ENCODE results near the gene IPCEF1. TPM values are rescaled to one million over a fixed set of nuclear protein-coding genes. Genes with fewer than 3 reads are reported as not detected.

IPCEF1 gene
- total RNA-seq, 1 experiment from 2014 or later, result not detected

GRCh38 chr6:154113392-154113791 is 243.2 kb downstream of the IPCEF1 start:
- TF ChIP-seq CTCF (IDR thresholded peaks at IDR 0.05; ENCODE audit: unreplicated experiment), result no peak
- Mint-ChIP-seq H3K4me3 (ENCODE audit: unreplicated experiment) (no peak overlapping the region), H3K27ac (ENCODE audit: low read depth, unreplicated experiment) (no peak overlapping the region), H3K27me3 (ENCODE audit: insufficient read depth, unreplicated experiment) (no peaks in the 10 kb centered on the region), H3K4me1 (ENCODE audit: insufficient read depth, unreplicated experiment) (peaks cover 23% of the 10 kb centered on the region), H3K9me3 (ENCODE audit: unreplicated experiment) (no peaks in the 10 kb centered on the region), H3K36me3 (ENCODE audit: insufficient read depth, unreplicated experiment) (no peaks in the 10 kb centered on the region)
- ChIA-PET POLR2A (interaction anchor here (0.6 kb wide), 2 partner anchors 264 to 272 kb away, joined by 3 to 4 read pairs; no protein-coding TSS in a partner anchor), CTCF (interaction anchor here (0.8 to 1.3 kb wide), 2 partner anchors 15 to 41 kb away, joined by 3 read pairs; no protein-coding TSS in a partner anchor)
- intact Hi-C loops (cut with micrococcal nuclease), result no loop called here
- no TSS peak for BruUV-seq (replicated peaks)
- DNase-seq (ENCODE audit: unreplicated experiment), result no peak

- H3K36me3 Mint-ChIP-seq (ENCODE audit: insufficient read depth, unreplicated experiment), result no peaks in the 10 kb centered on the region
Measured at GRCh38 chr6:154112181-154112809, 244.3 kb downstream of the IPCEF1 start.

GRCh38 chr6:154111025-154111424 is 245.6 kb downstream of the IPCEF1 start:
- TF ChIP-seq CTCF (IDR thresholded peaks at IDR 0.05; ENCODE audit: unreplicated experiment), result no peak
- peak overlapping the region; percentile 27 for H3K27ac Mint-ChIP-seq (ENCODE audit: low read depth, unreplicated experiment)
- POLR2A ChIA-PET, result interaction anchor here (0.5 to 0.7 kb wide), 2 partner anchors 11 to 235 kb away, joined by 3 read pairs; no protein-coding TSS in a partner anchor

More at GRCh38 chr6:154112181-154112809, 244.3 kb downstream of the IPCEF1 start:
- Mint-ChIP-seq H3K27ac (ENCODE audit: low read depth, unreplicated experiment) (peak overlapping the region; percentile 81), H3K27me3 (ENCODE audit: insufficient read depth, unreplicated experiment) (no peaks in the 10 kb centered on the region), H3K4me1 (ENCODE audit: insufficient read depth, unreplicated experiment) (peaks cover 23% of the 10 kb centered on the region), H3K4me3 (ENCODE audit: unreplicated experiment) (peak overlapping the region; percentile 47), H3K9me3 (ENCODE audit: unreplicated experiment) (no peaks in the 10 kb centered on the region)
- ChIA-PET POLR2A (interaction anchor here (0.6 to 1.7 kb wide), 6 partner anchors 8 to 398 kb away, joined by 3 to 7 read pairs (median 4); partner anchors contain the start of gene CNKSR3), CTCF (interaction anchor here (0.6 to 1.3 kb wide), 2 partner anchors 16 to 22 kb away, joined by 3 read pairs; no protein-coding TSS in a partner anchor)
- DNase-seq (ENCODE audit: unreplicated experiment), result peak; percentile 85
- no peak for TF ChIP-seq CTCF (IDR thresholded peaks at IDR 0.05; ENCODE audit: unreplicated experiment)
- no TSS peak for BruUV-seq (replicated peaks)
- intact Hi-C loops (cut with micrococcal nuclease), result no loop called here

GRCh38 chr6:154106251-154106650 is 250.4 kb downstream of the IPCEF1 start:
- Mint-ChIP-seq H3K9me3 (ENCODE audit: unreplicated experiment) (no peaks in the 10 kb centered on the region), H3K27ac (ENCODE audit: low read depth, unreplicated experiment) (no peak overlapping the region), H3K4me3 (ENCODE audit: unreplicated experiment) (no peak overlapping the region), H3K27me3 (ENCODE audit: insufficient read depth, unreplicated experiment) (no peaks in the 10 kb centered on the region), H3K36me3 (ENCODE audit: insufficient read depth, unreplicated experiment) (no peaks in the 10 kb centered on the region), H3K4me1 (ENCODE audit: insufficient read depth, unreplicated experiment) (peaks cover 5% of the 10 kb centered on the region)
- BruUV-seq (replicated peaks), result no TSS peak
- DNase-seq (ENCODE audit: unreplicated experiment), result peak; percentile 55
- CTCF ChIA-PET, result interaction anchor here (0.7 kb wide), 1 partner anchor 19 kb away, joined by 5 read pairs; no protein-coding TSS in a partner anchor
- POLR2A ChIA-PET, result interaction anchor here (0.8 kb wide), 1 partner anchor 16 kb away, joined by 3 read pairs; no protein-coding TSS in a partner anchor
- intact Hi-C loops (cut with micrococcal nuclease), result no loop called here
- no peak for TF ChIP-seq CTCF (IDR thresholded peaks at IDR 0.05; ENCODE audit: unreplicated experiment)

More at GRCh38 chr6:154111025-154111424, 245.6 kb downstream of the IPCEF1 start:
- CTCF ChIA-PET, result no interaction called here
- Mint-ChIP-seq H3K9me3 (ENCODE audit: unreplicated experiment) (no peaks in the 10 kb centered on the region), H3K4me3 (ENCODE audit: unreplicated experiment) (no peak overlapping the region), H3K4me1 (ENCODE audit: insufficient read depth, unreplicated experiment) (peaks cover 21% of the 10 kb centered on the region), H3K27me3 (ENCODE audit: insufficient read depth, unreplicated experiment) (no peaks in the 10 kb centered on the region), H3K36me3 (ENCODE audit: insufficient read depth, unreplicated experiment) (no peaks in the 10 kb centered on the region)
- intact Hi-C loops (cut with micrococcal nuclease), result no loop called here
- no TSS peak for BruUV-seq (replicated peaks)
- DNase-seq (ENCODE audit: unreplicated experiment), result peak; percentile 34

Other genes with a start within 250 kb of the IPCEF1 start
- 3.9 and 4.8 TPM in 2 replicates for gene CNKSR3, start 153.9 kb upstream of the IPCEF1 start, total RNA-seq (2022)